ENCODE data around the gene PRDM16.

DNA sequence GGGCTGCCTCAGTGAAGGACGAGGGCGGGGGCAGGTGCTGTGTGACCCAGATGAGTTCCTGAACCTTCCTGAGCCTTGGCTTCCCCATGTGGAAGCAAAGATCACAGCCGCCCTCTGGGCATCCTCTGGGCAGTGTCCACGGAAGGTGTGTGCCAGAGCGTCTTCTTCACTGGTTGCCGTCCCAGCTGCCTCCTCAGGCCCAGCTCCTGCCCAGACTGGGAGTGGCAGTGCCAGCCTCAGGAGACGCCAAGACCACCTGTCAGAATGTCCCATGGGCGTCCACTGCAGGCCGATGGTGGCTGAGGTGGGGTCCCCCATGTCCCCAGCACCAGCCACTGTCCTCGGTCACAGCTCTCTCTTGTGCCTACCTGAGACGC lies 395.6 kb downstream of the PRDM16 start:
- TF ChIP-seq CHD2 (IDR thresholded peaks at IDR 0.05; ENCODE audit: low read length, partially characterized antibody) (no peak), MEF2A (IDR thresholded peaks at IDR 0.05; ENCODE audit: borderline replicate concordance, low read depth) (no peak), TAF1 (IDR thresholded peaks at IDR 0.05; ENCODE audit: borderline replicate concordance, low read depth, low read length) (no peak), NFIC (IDR thresholded peaks at IDR 0.05; ENCODE audit: borderline replicate concordance) (no peak)
- TF ChIP-seq, protein P1, sequence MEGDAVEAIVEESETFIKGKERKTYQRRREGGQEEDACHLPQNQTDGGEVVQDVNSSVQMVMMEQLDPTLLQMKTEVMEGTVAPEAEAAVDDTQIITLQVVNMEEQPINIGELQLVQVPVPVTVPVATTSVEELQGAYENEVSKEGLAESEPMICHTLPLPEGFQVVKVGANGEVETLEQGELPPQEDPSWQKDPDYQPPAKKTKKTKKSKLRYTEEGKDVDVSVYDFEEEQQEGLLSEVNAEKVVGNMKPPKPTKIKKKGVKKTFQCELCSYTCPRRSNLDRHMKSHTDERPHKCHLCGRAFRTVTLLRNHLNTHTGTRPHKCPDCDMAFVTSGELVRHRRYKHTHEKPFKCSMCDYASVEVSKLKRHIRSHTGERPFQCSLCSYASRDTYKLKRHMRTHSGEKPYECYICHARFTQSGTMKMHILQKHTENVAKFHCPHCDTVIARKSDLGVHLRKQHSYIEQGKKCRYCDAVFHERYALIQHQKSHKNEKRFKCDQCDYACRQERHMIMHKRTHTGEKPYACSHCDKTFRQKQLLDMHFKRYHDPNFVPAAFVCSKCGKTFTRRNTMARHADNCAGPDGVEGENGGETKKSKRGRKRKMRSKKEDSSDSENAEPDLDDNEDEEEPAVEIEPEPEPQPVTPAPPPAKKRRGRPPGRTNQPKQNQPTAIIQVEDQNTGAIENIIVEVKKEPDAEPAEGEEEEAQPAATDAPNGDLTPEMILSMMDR (IDR thresholded peaks at IDR 0.05), result no peak
- TF ChIP-seq, protein P2, sequence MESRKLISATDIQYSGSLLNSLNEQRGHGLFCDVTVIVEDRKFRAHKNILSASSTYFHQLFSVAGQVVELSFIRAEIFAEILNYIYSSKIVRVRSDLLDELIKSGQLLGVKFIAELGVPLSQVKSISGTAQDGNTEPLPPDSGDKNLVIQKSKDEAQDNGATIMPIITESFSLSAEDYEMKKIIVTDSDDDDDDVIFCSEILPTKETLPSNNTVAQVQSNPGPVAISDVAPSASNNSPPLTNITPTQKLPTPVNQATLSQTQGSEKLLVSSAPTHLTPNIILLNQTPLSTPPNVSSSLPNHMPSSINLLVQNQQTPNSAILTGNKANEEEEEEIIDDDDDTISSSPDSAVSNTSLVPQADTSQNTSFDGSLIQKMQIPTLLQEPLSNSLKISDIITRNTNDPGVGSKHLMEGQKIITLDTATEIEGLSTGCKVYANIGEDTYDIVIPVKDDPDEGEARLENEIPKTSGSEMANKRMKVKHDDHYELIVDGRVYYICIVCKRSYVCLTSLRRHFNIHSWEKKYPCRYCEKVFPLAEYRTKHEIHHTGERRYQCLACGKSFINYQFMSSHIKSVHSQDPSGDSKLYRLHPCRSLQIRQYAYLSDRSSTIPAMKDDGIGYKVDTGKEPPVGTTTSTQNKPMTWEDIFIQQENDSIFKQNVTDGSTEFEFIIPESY (IDR thresholded peaks at IDR 0.05; ENCODE audit: borderline replicate concordance, low read depth), result no peak

All from SK-N-SH (cell line).